Ovary (tissue), 3 donors: Measurements from ENCODE around the gene ZCCHC2.

ENCODE experiments used
- POLR2A ChIP-seq: fragments of 450-650 bp; IDR thresholded peaks from one replicate; pipeline ENCODE4 v1.6.1; 2017; ENCODE audit warnings: antibody characterized with exemption, mild to moderate bottlenecking, moderate library complexity
- TF ChIP-seq, protein P1 (sequence below), 3 donors: fragments of 450-650 bp in 2 of 3; fragments of 200-600 bp in 1 of 3; IDR thresholded peaks; one replicate each; pipeline versions ENCODE4 v1.5.1 to v1.8.0; 2016 to 2022; ENCODE audit warnings: antibody characterized with exemption in 3 of 3, mild to moderate bottlenecking in 1 of 3
- donor health status: DM: no; HTN: no; CAD: no.

DNA sequence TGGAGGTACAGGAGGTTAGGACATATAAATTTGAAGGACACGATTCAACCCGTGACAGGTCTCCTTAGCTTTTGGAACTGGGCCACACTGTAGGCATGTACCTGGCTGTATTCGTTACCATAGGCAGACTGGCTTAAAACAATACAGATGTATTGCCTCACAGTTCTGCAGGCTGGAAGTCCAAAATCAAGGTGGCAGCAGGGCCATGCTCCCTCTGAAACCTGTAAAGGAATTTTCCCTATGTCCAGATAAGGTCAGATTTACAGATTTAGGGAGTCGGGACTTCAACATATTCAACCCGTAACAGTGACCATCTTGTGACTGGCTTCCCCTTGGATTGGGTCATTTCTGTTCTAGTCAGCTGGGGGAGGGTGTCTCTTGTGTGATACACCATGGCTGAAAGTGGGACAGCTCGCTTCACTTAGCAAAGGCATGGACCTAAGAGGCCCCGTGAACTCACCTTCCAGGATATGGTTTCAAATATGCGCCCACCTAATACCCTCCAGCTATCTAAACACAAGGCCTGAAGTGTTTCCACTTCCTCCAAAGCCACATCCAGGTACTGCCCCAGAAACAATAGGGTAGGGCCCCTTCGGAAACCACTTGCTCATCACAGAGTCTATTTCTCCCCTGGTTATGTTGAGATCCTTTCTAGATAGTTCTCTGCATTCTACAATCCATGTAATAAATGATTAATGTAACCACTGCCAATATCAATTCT, 85.0 kb downstream of the ZCCHC2 start:
- no peak for TF ChIP-seq POLR2A
- TF ChIP-seq, protein P1, sequence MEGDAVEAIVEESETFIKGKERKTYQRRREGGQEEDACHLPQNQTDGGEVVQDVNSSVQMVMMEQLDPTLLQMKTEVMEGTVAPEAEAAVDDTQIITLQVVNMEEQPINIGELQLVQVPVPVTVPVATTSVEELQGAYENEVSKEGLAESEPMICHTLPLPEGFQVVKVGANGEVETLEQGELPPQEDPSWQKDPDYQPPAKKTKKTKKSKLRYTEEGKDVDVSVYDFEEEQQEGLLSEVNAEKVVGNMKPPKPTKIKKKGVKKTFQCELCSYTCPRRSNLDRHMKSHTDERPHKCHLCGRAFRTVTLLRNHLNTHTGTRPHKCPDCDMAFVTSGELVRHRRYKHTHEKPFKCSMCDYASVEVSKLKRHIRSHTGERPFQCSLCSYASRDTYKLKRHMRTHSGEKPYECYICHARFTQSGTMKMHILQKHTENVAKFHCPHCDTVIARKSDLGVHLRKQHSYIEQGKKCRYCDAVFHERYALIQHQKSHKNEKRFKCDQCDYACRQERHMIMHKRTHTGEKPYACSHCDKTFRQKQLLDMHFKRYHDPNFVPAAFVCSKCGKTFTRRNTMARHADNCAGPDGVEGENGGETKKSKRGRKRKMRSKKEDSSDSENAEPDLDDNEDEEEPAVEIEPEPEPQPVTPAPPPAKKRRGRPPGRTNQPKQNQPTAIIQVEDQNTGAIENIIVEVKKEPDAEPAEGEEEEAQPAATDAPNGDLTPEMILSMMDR (IDR thresholded peaks at IDR 0.05), result no peak
